ENCODE data around the gene PLP1. TPM values are rescaled to one million over a fixed set of nuclear protein-coding genes. Genes with fewer than 3 reads are reported as not detected.

Gene PLP1
- total RNA-seq, 1 experiment from 2014 or later, result not detected

Other genes starting within 250 kb of the PLP1 start
- gene TCEAL4, start 191.3 kb upstream of the PLP1 start, total RNA-seq (2014; rRNA removed; shearing (Covaris generic); ENCODE audit: low replicate concordance), result 12.9 and 22.8 TPM in 2 replicates
- 1.0 TPM in 1 of 2 replicates, not detected in the other for gene TCEAL3, start 168.9 kb upstream of the PLP1 start, total RNA-seq (2014; rRNA removed; shearing (Covaris generic); ENCODE audit: low replicate concordance)
- gene TCEAL1, start 147.9 kb upstream of the PLP1 start, total RNA-seq (2014; rRNA removed; shearing (Covaris generic); ENCODE audit: low replicate concordance), result 25.0 and 63.8 TPM in 2 replicates
- gene MORF4L2, start 90.1 kb upstream of the PLP1 start, total RNA-seq (2014; rRNA removed; shearing (Covaris generic); ENCODE audit: low replicate concordance), result 919 and 2,011 TPM in 2 replicates
- not detected in 2 replicates for gene TMEM31, start 65.9 kb upstream of the PLP1 start, total RNA-seq (2014; rRNA removed; shearing (Covaris generic); ENCODE audit: low replicate concordance)
- 0.15 and 0.26 TPM in 2 replicates for gene RAB9B, start 55.4 kb downstream of the PLP1 start, total RNA-seq (2014; rRNA removed; shearing (Covaris generic); ENCODE audit: low replicate concordance)
- 8.6 and 44.0 TPM in 2 replicates for gene TMSB15B, start 185.8 kb downstream of the PLP1 start, total RNA-seq (2014; rRNA removed; shearing (Covaris generic); ENCODE audit: low replicate concordance)
- gene H2BW1, start 236.9 kb downstream of the PLP1 start, total RNA-seq (2014; rRNA removed; shearing (Covaris generic); ENCODE audit: low replicate concordance), result not detected in 2 replicates